Naive thymus-derived CD4-positive, alpha-beta T cell (primary cell): ENCODE results near the gene BTBD2. TPM values are rescaled to one million over a fixed set of nuclear protein-coding genes. Genes with fewer than 3 reads are reported as not detected.
A peak's percentile ranks its signal among the peaks of the same experiment; 100 is the strongest.

Source experiments
- ATAC-seq: fragments of 150-1000 bp; cut with Tn5 transposase; 2 replicates; pipeline ENCODE4 v1.10.0; 2021; ENCODE audit warnings: mild to moderate bottlenecking, moderate library complexity
- CTCF ChIA-PET: fragments of 350-600 bp; sonication (Branson Sonifier 250); formaldehyde crosslinking; loops from one replicate; lab custom pipeline; 2021; ENCODE audit warnings: antibody characterized with exemption; lab: Charles Lee
- POLR2A ChIA-PET: fragments of 350-600 bp; sonication (Branson Sonifier 250); formaldehyde crosslinking; loops from one replicate; lab custom pipeline; 2021; ENCODE audit warnings: antibody characterized with exemption, inconsistent platforms; lab: Charles Lee
- DNase-seq, 9 donors: peaks; one replicate each; pipeline versions ENCODE4 v3.0.0 to v3.0.0-alpha.2; 2020 to 2022; ENCODE audit warnings: mixed read lengths in 1 of 9
- H3K27ac ChIP-seq: one replicate; pipeline ENCODE4 v1.7.0; 2013; ENCODE audit warnings: mild to moderate bottlenecking, low read depth, low read length, moderate library complexity
- H3K27me3 ChIP-seq, 2 donors: one replicate each; pipeline ENCODE4 v1.7.0; 2013; ENCODE audit warnings: low read length in 2 of 2, mild to moderate bottlenecking in 2 of 2, moderate library complexity in 2 of 2; ENCODE audit not compliant: control insufficient read depth in 2 of 2, insufficient read depth in 2 of 2
- H3K36me3 ChIP-seq, 3 experiments: 1 replicate in 2 of 3; 2 replicates in 1 of 3; pipeline ENCODE4 v1.7.0; 2013; ENCODE audit warnings: low read length in 3 of 3, mild to moderate bottlenecking in 3 of 3, moderate library complexity in 1 of 3; ENCODE audit not compliant: insufficient read depth in 3 of 3, control insufficient read depth in 2 of 3
- H3K4me1 ChIP-seq, 2 donors: one replicate each; pipeline ENCODE4 v1.7.0; 2013; ENCODE audit warnings: low read length in 2 of 2, mild to moderate bottlenecking in 2 of 2, moderate library complexity in 1 of 2; ENCODE audit not compliant: control insufficient read depth in 2 of 2, insufficient read depth in 2 of 2
- H3K4me3 ChIP-seq: 2 replicates; pipeline ENCODE4 v1.7.0; 2013; ENCODE audit warnings: mild to moderate bottlenecking, low read length
- H3K9me3 ChIP-seq, 3 experiments: 1 replicate in 2 of 3; 2 replicates in 1 of 3; pipeline ENCODE4 v1.7.0; 2013; ENCODE audit warnings: low read length in 3 of 3; ENCODE audit not compliant: control insufficient read depth in 2 of 3
- H3K27ac Mint-ChIP-seq, 9 donors: one replicate each; pipeline ENCODE4 v1.8.0; 2020 to 2022; ENCODE audit warnings: mixed read lengths in 9 of 9, mild to moderate bottlenecking in 8 of 9, moderate library complexity in 5 of 9, inconsistent platforms in 2 of 9
- H3K27me3 Mint-ChIP-seq, 5 donors: one replicate each; pipeline ENCODE4 v1.8.0; 2021 to 2022; ENCODE audit warnings: mixed read lengths in 5 of 5, mild to moderate bottlenecking in 1 of 5
- H3K36me3 Mint-ChIP-seq, 5 donors: one replicate each; pipeline ENCODE4 v1.8.0; 2020 to 2022; ENCODE audit warnings: mixed read lengths in 5 of 5, mild to moderate bottlenecking in 3 of 5, inconsistent platforms in 1 of 5
- H3K4me1 Mint-ChIP-seq, 7 donors: one replicate each; pipeline ENCODE4 v1.8.0; 2020 to 2022; ENCODE audit warnings: mixed read lengths in 7 of 7, mild to moderate bottlenecking in 3 of 7, inconsistent platforms in 1 of 7
- H3K4me3 Mint-ChIP-seq, 10 donors: one replicate each; pipeline ENCODE4 v1.8.0; 2020 to 2022; ENCODE audit warnings: mild to moderate bottlenecking in 10 of 10, mixed read lengths in 10 of 10, moderate library complexity in 6 of 10, inconsistent platforms in 2 of 10
- H3K9me3 Mint-ChIP-seq, 11 donors: one replicate each; pipeline ENCODE4 v1.8.0; 2020 to 2022; ENCODE audit warnings: mixed read lengths in 11 of 11, mild to moderate bottlenecking in 4 of 11, inconsistent platforms in 1 of 11, moderate library complexity in 1 of 11
- intact Hi-C, 2 donors: fragments of 100-400 bp; cut with micrococcal nuclease; formaldehyde crosslinking; loops; one replicate each; pipeline ENCODE4 v1.15.1; 2023
- polyA plus RNA-seq, 2 donors: library from polyadenylated mRNA; unstranded; fragments of 300-500 nt; fragmentation: Illumina TruSeq; gene quantifications; one replicate each; pipeline ENCODE4 v1.2.3, GENCODE V29; 2021
- total RNA-seq, 6 experiments: library from RNA in 5 of 6; stranded (reverse) in 5 of 6; gene quantifications; 1 replicate in 5 of 6; 2 replicates in 1 of 6; pipeline ENCODE4 v1.2.3 and lab custom pipeline; 2021 to 2026

BTBD2 gene
- total and polyA plus RNA-seq, 7 experiments from 2014 or later, result 5.2 to 70.8 (median 62.5) TPM

DNA sequence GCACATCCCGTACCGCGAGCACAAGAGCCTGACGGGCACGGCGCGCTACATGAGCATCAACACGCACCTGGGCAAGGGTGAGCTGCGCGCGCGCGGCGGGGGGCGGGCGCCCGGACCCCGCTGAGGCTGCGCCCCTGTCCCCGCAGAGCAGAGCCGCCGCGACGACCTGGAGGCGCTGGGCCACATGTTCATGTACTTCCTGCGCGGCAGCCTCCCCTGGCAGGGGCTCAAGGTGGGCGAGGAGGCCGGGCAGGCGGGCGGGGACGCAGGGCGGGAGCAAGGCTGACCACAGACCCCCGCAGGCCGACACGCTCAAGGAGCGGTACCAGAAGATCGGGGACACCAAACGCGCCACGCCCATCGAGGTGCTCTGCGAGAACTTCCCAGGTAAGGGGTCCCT, 36.5 kb downstream of the BTBD2 start:
- no peaks in the 10 kb centered on the region for H3K27me3 ChIP-seq
- peaks cover 0 to 17% (median 7%) of the 10 kb centered on the region in 5 donors for H3K36me3 Mint-ChIP-seq
- ATAC-seq (no peak), DNase-seq (no peak)
- H3K4me1 ChIP-seq, result no peaks in the 10 kb centered on the region
- no peak overlapping the region for H3K4me3 Mint-ChIP-seq
- no peaks in the 10 kb centered on the region for H3K9me3 ChIP-seq
- intact Hi-C loops, result no loop called here
- no peak overlapping the region for H3K27ac ChIP-seq
- H3K27ac Mint-ChIP-seq, result no peak overlapping the region
- peaks cover 0 to 4% (median 0%) of the 10 kb centered on the region in 7 donors for H3K4me1 Mint-ChIP-seq
- POLR2A ChIA-PET, result interaction anchor here (0.9 kb wide), 1 partner anchor 10 kb away, joined by 3 read pairs; no protein-coding TSS in a partner anchor
- H3K36me3 ChIP-seq, result peaks cover 0 to 90% (median 3%) of the 10 kb centered on the region in 3 experiments
- no peaks in the 10 kb centered on the region for H3K9me3 Mint-ChIP-seq
- no peak overlapping the region for H3K4me3 ChIP-seq
- no peaks in the 10 kb centered on the region for H3K27me3 Mint-ChIP-seq
- CTCF ChIA-PET, result no interaction called here

GRCh38 chr19:1978346-1978894, 37.1 kb downstream of the BTBD2 start:
- Mint-ChIP-seq H3K4me3 (no peak overlapping the region), H3K36me3 (peaks cover 0 to 16% (median 6%) of the 10 kb centered on the region in 5 donors), H3K4me1 (peaks cover 0 to 7% (median 3%) of the 10 kb centered on the region in 7 donors), H3K9me3 (no peaks in the 10 kb centered on the region), H3K27ac (no peak overlapping the region), H3K27me3 (no peaks in the 10 kb centered on the region)
- Histone ChIP-seq H3K27me3 (no peaks in the 10 kb centered on the region), H3K9me3 (no peaks in the 10 kb centered on the region), H3K36me3 (peaks cover 0 to 89% (median 3%) of the 10 kb centered on the region in 3 experiments), H3K27ac (no peak overlapping the region), H3K4me1 (no peaks in the 10 kb centered on the region), H3K4me3 (no peak overlapping the region)
- intact Hi-C loops, result no loop called here
- ATAC-seq, result no peak
- POLR2A ChIA-PET, result interaction anchor here (0.9 kb wide), 1 partner anchor 9 kb away, joined by 3 read pairs; no protein-coding TSS in a partner anchor
- no peak for DNase-seq
- CTCF ChIA-PET, result no interaction called here

DNA sequence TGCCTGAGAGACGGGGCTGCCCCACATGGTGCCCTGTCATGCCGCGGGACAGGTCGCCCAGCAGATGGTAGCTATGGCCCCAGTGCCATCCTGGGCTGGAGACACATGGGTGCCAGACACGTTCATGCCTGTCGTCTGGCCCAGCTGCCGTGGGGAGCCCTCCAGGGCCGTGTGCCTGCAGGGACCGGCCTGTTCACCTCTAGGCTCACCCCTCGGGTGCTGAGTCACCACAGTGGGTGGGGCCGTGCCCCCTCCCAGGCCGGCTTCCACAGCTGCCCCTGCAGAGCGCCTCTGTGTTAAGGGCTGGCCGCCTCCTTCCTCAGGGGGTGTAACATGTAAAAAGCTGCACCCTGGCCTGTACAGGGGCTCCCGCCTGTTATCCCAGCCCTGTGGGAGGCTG, 38.4 kb downstream of the BTBD2 start:
- Mint-ChIP-seq H3K4me1 (peaks cover 3 to 13% (median 9%) of the 10 kb centered on the region in 7 donors), H3K27ac (no peak overlapping the region), H3K9me3 (no peaks in the 10 kb centered on the region), H3K27me3 (no peaks in the 10 kb centered on the region), H3K36me3 (peaks cover 0 to 17% (median 3%) of the 10 kb centered on the region in 5 donors), H3K4me3 (no peak overlapping the region)
- intact Hi-C loops, result no loop called here
- Histone ChIP-seq H3K9me3 (no peaks in the 10 kb centered on the region), H3K36me3 (peaks cover 0 to 82% (median 3%) of the 10 kb centered on the region in 3 experiments), H3K4me1 (no peaks in the 10 kb centered on the region), H3K4me3 (no peak overlapping the region), H3K27ac (no peak overlapping the region), H3K27me3 (no peaks in the 10 kb centered on the region)
- ATAC-seq (no peak), DNase-seq (no peak)
- POLR2A ChIA-PET, result no interaction called here
- CTCF ChIA-PET, result no interaction called here

DNA sequence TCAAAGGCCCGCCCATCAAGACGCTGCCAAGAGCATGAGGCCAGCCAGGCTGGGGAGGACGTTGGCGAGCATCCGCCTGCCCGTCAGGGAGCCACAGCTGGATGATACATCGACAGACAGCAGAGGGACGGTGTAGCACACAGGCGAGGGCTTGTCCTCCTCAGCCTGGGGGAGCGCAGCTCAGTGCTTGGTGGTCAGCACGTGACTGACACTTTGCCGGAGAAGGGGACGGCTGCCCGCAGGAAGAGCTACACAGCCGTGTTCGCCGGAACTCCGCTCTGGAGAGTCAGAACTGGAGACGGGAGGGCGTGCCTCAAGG, 40.4 kb downstream of the BTBD2 start:
- ATAC-seq (no peak), DNase-seq (no peak)
- Mint-ChIP-seq H3K36me3 (peaks cover 0 to 9% (median 0%) of the 10 kb centered on the region in 5 donors), H3K4me3 (peak overlapping the region in 1 of 10 donors; percentile 12), H3K9me3 (no peaks in the 10 kb centered on the region), H3K27ac (no peak overlapping the region), H3K4me1 (peaks cover 4 to 15% (median 11%) of the 10 kb centered on the region in 7 donors), H3K27me3 (no peaks in the 10 kb centered on the region)
- H3K4me1 ChIP-seq, result no peaks in the 10 kb centered on the region
- intact Hi-C loops, result no loop called here
- no peak overlapping the region for H3K4me3 ChIP-seq
- H3K9me3 ChIP-seq, result no peaks in the 10 kb centered on the region
- no peaks in the 10 kb centered on the region for H3K27me3 ChIP-seq
- H3K36me3 ChIP-seq, result peaks cover 0 to 76% (median 6%) of the 10 kb centered on the region in 3 experiments
- ChIA-PET POLR2A (interaction anchor here (0.6 kb wide), 1 partner anchor 202 kb away, joined by 3 read pairs; no protein-coding TSS in a partner anchor), CTCF (no interaction called here)
- no peak overlapping the region for H3K27ac ChIP-seq

- DNase-seq (no peak), ATAC-seq (no peak)
- Mint-ChIP-seq H3K27ac (peak overlapping the region in 1 of 9 donors; percentile 74), H3K4me1 (peaks cover 4 to 15% (median 11%) of the 10 kb centered on the region in 7 donors), H3K9me3 (no peaks in the 10 kb centered on the region), H3K36me3 (peaks cover 0 to 10% (median 0%) of the 10 kb centered on the region in 5 donors), H3K27me3 (no peaks in the 10 kb centered on the region), H3K4me3 (no peak overlapping the region)
- ChIA-PET CTCF (no interaction called here), POLR2A (interaction anchor here (0.6 kb wide), 1 partner anchor 203 kb away, joined by 3 read pairs; no protein-coding TSS in a partner anchor)
- Histone ChIP-seq H3K4me3 (no peak overlapping the region), H3K27me3 (no peaks in the 10 kb centered on the region), H3K9me3 (no peaks in the 10 kb centered on the region), H3K36me3 (peaks cover 0 to 76% (median 9%) of the 10 kb centered on the region in 3 experiments), H3K4me1 (no peaks in the 10 kb centered on the region), H3K27ac (no peak overlapping the region)
- intact Hi-C loops, result no loop called here
Observed at GRCh38 chr19:1974381-1975161, 40.9 kb downstream of the BTBD2 start.

- peaks cover 0 to 54% (median 9%) of the 10 kb centered on the region in 3 experiments for H3K36me3 ChIP-seq
- no peak for ATAC-seq
- ChIA-PET POLR2A (no interaction called here), CTCF (no interaction called here)
- Mint-ChIP-seq H3K9me3 (no peaks in the 10 kb centered on the region), H3K27ac (peak overlapping the region in 1 of 9 donors; percentile 69), H3K4me1 (peaks cover 14 to 26% (median 23%) of the 10 kb centered on the region in 7 donors), H3K27me3 (no peaks in the 10 kb centered on the region), H3K4me3 (no peak overlapping the region), H3K36me3 (peaks cover 0 to 10% (median 0%) of the 10 kb centered on the region in 5 donors)
- no peaks in the 10 kb centered on the region for H3K27me3 ChIP-seq
- peaks cover 0 to 15% of the 10 kb centered on the region in 2 donors for H3K4me1 ChIP-seq
- no peak for DNase-seq
- no peak overlapping the region for H3K27ac ChIP-seq
- no peak overlapping the region for H3K4me3 ChIP-seq
- intact Hi-C loops, result no loop called here
- no peaks in the 10 kb centered on the region for H3K9me3 ChIP-seq
Observed at GRCh38 chr19:1970806-1971502, 44.6 kb downstream of the BTBD2 start.
